ENCODE results near the gene STK32B.

- TF ChIP-seq CTCF (IDR thresholded peaks at IDR 0.05; ENCODE audit: extremely low read depth in 1 of 2, insufficient read depth in 1 of 2, low read depth in 1 of 2, low read length in 2 of 2) (no peak), EZH2 (IDR thresholded peaks at IDR 0.05; ENCODE audit: borderline replicate concordance, low read depth, low read length, severe bottlenecking) (no peak), POLR2A (IDR thresholded peaks at IDR 0.05; ENCODE audit: low read depth, low read length) (no peak), MAX (IDR thresholded peaks at IDR 0.05; ENCODE audit: insufficient read depth, insufficient read length) (no peak), POLR2AphosphoS5 (IDR thresholded peaks at IDR 0.05; ENCODE audit: insufficient read depth, low read depth, low read length) (no peak), JUN (IDR thresholded peaks at IDR 0.05; ENCODE audit: borderline replicate concordance, insufficient read depth, insufficient read length, low read depth) (no peak)
Observed at GRCh38 chr4:5473125-5473524, 421.8 kb downstream of the STK32B start.

All from endothelial cell of umbilical vein (primary cell).